Stomach (tissue), 9 donors: ENCODE data around the gene MEX3A. TPM values are rescaled to one million over a fixed set of nuclear protein-coding genes. Genes with fewer than 3 reads are reported as not detected.

Source experiments
- DNase-seq, 2 donors: peaks; one replicate each; pipeline versions ENCODE4 v3.0.0 to v3.0.0-alpha.2; 2013 to 2019
- H3K27ac ChIP-seq, 5 donors: fragments of 200-600 bp in 4 of 5; sonication (generic) in 4 of 5; one replicate each; pipeline ENCODE4 v1.5.1; 2013 to 2019; ENCODE audit warnings: mild to moderate bottlenecking in 1 of 5, moderate library complexity in 1 of 5
- H3K27me3 ChIP-seq, 3 donors: fragments of 200-600 bp; sonication (generic); one replicate each; pipeline ENCODE4 v1.5.1; 2017 to 2019; ENCODE audit warnings: mixed run types in 1 of 3
- H3K36me3 ChIP-seq, 4 donors: fragments of 200-600 bp; sonication (generic); 1 replicate in 3 of 4; 2 replicates in 1 of 4; pipeline ENCODE4 v1.5.1; 2016 to 2019
- H3K4me1 ChIP-seq, 4 donors: fragments of 200-600 bp; sonication (generic); one replicate each; pipeline ENCODE4 v1.5.1; 2016 to 2019
- H3K4me3 ChIP-seq, 4 donors: fragments of 200-600 bp; sonication (generic) in 3 of 4; one replicate each; pipeline ENCODE4 v1.5.1; 2016 to 2019; ENCODE audit warnings: mild to moderate bottlenecking in 1 of 4
- H3K9me3 ChIP-seq, 4 donors: fragments of 200-600 bp; sonication (generic); one replicate each; pipeline ENCODE4 v1.5.1; 2016 to 2019
- CTCF ChIP-seq, 7 experiments: fragments of 450-650 bp in 4 of 7; fragments of 200-600 bp in 3 of 7; sonication (generic) in 3 of 7; IDR thresholded peaks; one replicate each; pipeline ENCODE4 v1.5.1; 2016 to 2019; ENCODE audit warnings: antibody characterized with exemption in 7 of 7, control low read depth in 2 of 7, mild to moderate bottlenecking in 1 of 7
- EP300 ChIP-seq: sonication (generic); formaldehyde crosslinking; IDR thresholded peaks from one replicate; pipeline ENCODE4 v1.6.1; 2017; ENCODE audit warnings: antibody characterized with exemption
- POLR2A ChIP-seq, 4 donors: fragments of 450-650 bp; IDR thresholded peaks; one replicate each; pipeline ENCODE4 v1.6.1; 2016; ENCODE audit warnings: antibody characterized with exemption in 4 of 4, control low read depth in 2 of 4, mild to moderate bottlenecking in 1 of 4, moderate library complexity in 1 of 4
- POLR2AphosphoS5 ChIP-seq, 3 donors: sonication (generic); formaldehyde crosslinking; IDR thresholded peaks; one replicate each; pipeline ENCODE4 v1.6.1; 2016; ENCODE audit warnings: antibody characterized with exemption in 3 of 3
- WGBS, 5 donors: extraction: QIAGEN DNeasy Blood & Tissue Kit in 3 of 5; methylation state at CpG; one replicate each; pipeline versions ENCODE4 v1.1.5 to v1.1.7; 2013 to 2018; 5-methylcytosine and 5-hydroxymethylcytosine counted together
- intact Hi-C: fragments of 100-400 bp; cut with DNase I; formaldehyde crosslinking; loops from one replicate; pipeline ENCODE4 v1.15.1; 2023; ENCODE audit warnings: low total_unique reads
- polyA plus RNA-seq, 3 donors: library from polyadenylated mRNA; stranded (reverse); fragments of 200-250 nt; gene quantifications; one replicate each; pipeline ENCODE4 v1.2.3, GENCODE V29; 2013
- total RNA-seq, 5 donors: library from RNA; depleted of rRNA; stranded (reverse); fragments of >200 nt; gene quantifications; one replicate each; pipeline versions ENCODE4 v1.1.0 to v1.2.3, GENCODE V29; 2014 to 2016
- donor health status: healthy with polysubstance abuse.
- donor health status: Bipolar disorder and iron deficiency.
- donor health status: healthy.

The MEX3A gene
- total and polyA plus RNA-seq, 8 donors = 0.25 to 11.0 (median 1.5) TPM; not detected in 3

- Histone ChIP-seq H3K27ac (no peak overlapping the region), H3K4me1 (peaks cover 0 to 4% (median 0%) of the 10 kb centered on the region in 4 donors), H3K4me3 (no peak overlapping the region), H3K36me3 (peaks cover 11 to 26% (median 22%) of the 10 kb centered on the region in 4 donors), H3K27me3 (no peaks in the 10 kb centered on the region), H3K9me3 (no peaks in the 10 kb centered on the region)
- TF ChIP-seq POLR2AphosphoS5 (IDR thresholded peaks at IDR 0.05) (no peak), CTCF (IDR thresholded peaks at IDR 0.05) (no peak), POLR2A (IDR thresholded peaks at IDR 0.05) (no peak), EP300 (no peak)
- 52 to 73% (median 61%) methylated on average over 6 of the region's 6 CpGs for WGBS, 5 donors
- intact Hi-C loops = no loop called here
- DNase-seq = no peak
These were observed 49.3 kb downstream of the MEX3A start for GRCh38 chr1:156033011-156033410.

GRCh38 chr1:156026588-156026987, 55.7 kb downstream of the MEX3A start:
- TF ChIP-seq POLR2A (IDR thresholded peaks at IDR 0.05) (no peak), EP300 (no peak), POLR2AphosphoS5 (IDR thresholded peaks at IDR 0.05) (no peak), CTCF (IDR thresholded peaks at IDR 0.05) (no peak)
- Histone ChIP-seq H3K4me3 (no peak overlapping the region), H3K36me3 (no peaks in the 10 kb centered on the region), H3K9me3 (no peaks in the 10 kb centered on the region), H3K27me3 (no peaks in the 10 kb centered on the region), H3K4me1 (peaks cover 0 to 7% (median 2%) of the 10 kb centered on the region in 4 donors), H3K27ac (no peak overlapping the region)
- intact Hi-C loops = no loop called here
- 83 to 92% (median 86%) methylated on average over 4 of the region's 4 CpGs for WGBS, 5 donors
- no peak for DNase-seq

GRCh38 chr1:156025876-156026275, 56.4 kb downstream of the MEX3A start:
- Histone ChIP-seq H3K9me3 (no peaks in the 10 kb centered on the region), H3K4me1 (peaks cover 4 to 12% (median 7%) of the 10 kb centered on the region in 4 donors), H3K4me3 (no peak overlapping the region), H3K27me3 (no peaks in the 10 kb centered on the region), H3K36me3 (no peaks in the 10 kb centered on the region), H3K27ac (no peak overlapping the region)
- peak; percentile 75 to 79 for DNase-seq
- TF ChIP-seq CTCF (IDR thresholded peaks at IDR 0.05) (peak in 5 of 7 experiments; percentile 23 to 64 (median 49)), EP300 (no peak)
- WGBS, 5 donors = 7 to 12% (median 8%) methylated on average over 9 of the region's 9 CpGs
- intact Hi-C loops = no loop called here

GRCh38 chr1:156024801-156025200, 57.5 kb downstream of the MEX3A start:
- Histone ChIP-seq H3K4me1 (peaks cover 8 to 19% (median 14%) of the 10 kb centered on the region in 4 donors), H3K9me3 (no peaks in the 10 kb centered on the region), H3K27ac (no peak overlapping the region), H3K27me3 (no peaks in the 10 kb centered on the region), H3K36me3 (no peaks in the 10 kb centered on the region), H3K4me3 (no peak overlapping the region)
- no peak for TF ChIP-seq POLR2AphosphoS5 (IDR thresholded peaks at IDR 0.05)
- TF ChIP-seq POLR2A (IDR thresholded peaks at IDR 0.05) = no peak
- no peak for TF ChIP-seq EP300
- no peak for TF ChIP-seq CTCF (IDR thresholded peaks at IDR 0.05)
- WGBS, 5 donors = 68 to 72% (median 72%) methylated on average over 5 of the region's 5 CpGs
- no peak for DNase-seq
- intact Hi-C loops = no loop called here

Other genes with a start within 250 kb of the MEX3A start
- gene GON4L, start 225.3 kb downstream of the MEX3A start, total RNA-seq = 10 to 100 TPM; 29.0 to 68.7 (median 57.2) TPM
- gene GON4L, start 225.3 kb downstream of the MEX3A start, polyA plus RNA-seq = 10 to 100 TPM in 2 of 3 donors, 1 to 10 TPM in 1; 9.3 to 14.5 (median 11.0) TPM
- gene SYT11, start 222.9 kb downstream of the MEX3A start, total RNA-seq = 10 to 100 TPM in 1 of 5 donors, 1 to 10 TPM in 4; 1.3 to 12.9 (median 3.5) TPM
- gene SYT11, start 222.9 kb downstream of the MEX3A start, polyA plus RNA-seq = 1 to 10 TPM in 2 of 3 donors, under 1 TPM in 1; 0.76 to 1.9 (median 1.1) TPM
- 100 to 1,000 TPM in 1 of 5 donors, 10 to 100 TPM in 3, not detected in 1; 23.9 to 108 (median 48.2) TPM for gene RIT1, start 171.1 kb downstream of the MEX3A start, total RNA-seq
- gene RIT1, start 171.1 kb downstream of the MEX3A start, polyA plus RNA-seq = 10 to 100 TPM; 13.1 to 14.1 (median 13.8) TPM
- 100 to 1,000 TPM in 2 of 5 donors, 10 to 100 TPM in 3; 49.2 to 126 (median 78.4) TPM for gene KHDC4, start 148.1 kb downstream of the MEX3A start, total RNA-seq
- 10 to 100 TPM in 1 of 3 donors, 1 to 10 TPM in 2; 4.9 to 26.1 (median 9.3) TPM for gene KHDC4, start 148.1 kb downstream of the MEX3A start, polyA plus RNA-seq
- 10 to 100 TPM in 1 of 5 donors, not detected in 4; 50.4 TPM for gene RXFP4, start 140.8 kb downstream of the MEX3A start, total RNA-seq
- gene RXFP4, start 140.8 kb downstream of the MEX3A start, polyA plus RNA-seq = not detected
- 100 to 1,000 TPM in 3 of 5 donors, 10 to 100 TPM in 2; 34.8 to 376 (median 180) TPM for gene ARHGEF2, start 103.9 kb downstream of the MEX3A start, total RNA-seq
- 10 to 100 TPM; 20.4 to 27.6 (median 24.7) TPM for gene ARHGEF2, start 103.9 kb downstream of the MEX3A start, polyA plus RNA-seq
- gene SSR2, start 61.5 kb downstream of the MEX3A start, total RNA-seq = 100 to 1,000 TPM in 4 of 5 donors, 10 to 100 TPM in 1; 67.1 to 354 (median 216) TPM
- gene SSR2, start 61.5 kb downstream of the MEX3A start, polyA plus RNA-seq = 100 to 1,000 TPM; 223 to 309 (median 242) TPM
- gene UBQLN4, start 28.7 kb downstream of the MEX3A start, total RNA-seq = 10 to 100 TPM in 3 of 5 donors, 1 to 10 TPM in 2; 6.4 to 41.1 (median 14.0) TPM
- 10 to 100 TPM; 17.3 to 25.5 (median 20.6) TPM for gene UBQLN4, start 28.7 kb downstream of the MEX3A start, polyA plus RNA-seq
- gene LAMTOR2, start 27.7 kb downstream of the MEX3A start, total RNA-seq = 10 to 100 TPM in 3 of 5 donors, 1 to 10 TPM in 1, not detected in 1; 7.0 to 40.6 (median 21.4) TPM
- 100 to 1,000 TPM; 123 to 170 (median 158) TPM for gene LAMTOR2, start 27.7 kb downstream of the MEX3A start, polyA plus RNA-seq
- 100 to 1,000 TPM in 3 of 5 donors, 10 to 100 TPM in 2; 36.7 to 249 (median 216) TPM for gene RAB25, start 21.3 kb downstream of the MEX3A start, total RNA-seq
- 100 to 1,000 TPM; 126 to 267 (median 168) TPM for gene RAB25, start 21.3 kb downstream of the MEX3A start, polyA plus RNA-seq
- gene LMNA, start 32.2 kb upstream of the MEX3A start, total RNA-seq = 100 to 1,000 TPM in 4 of 5 donors, 10 to 100 TPM in 1; 53.1 to 630 (median 318) TPM
- gene LMNA, start 32.2 kb upstream of the MEX3A start, polyA plus RNA-seq = 100 to 1,000 TPM; 108 to 201 (median 132) TPM
- gene SEMA4A, start 71.1 kb upstream of the MEX3A start, total RNA-seq = 10 to 100 TPM in 2 of 5 donors, 1 to 10 TPM in 3; 2.6 to 23.3 (median 8.5) TPM
- 10 to 100 TPM in 1 of 3 donors, 1 to 10 TPM in 2; 4.1 to 13.9 (median 4.7) TPM for gene SEMA4A, start 71.1 kb upstream of the MEX3A start, polyA plus RNA-seq
- gene SLC25A44, start 111.6 kb upstream of the MEX3A start, total RNA-seq = 1 to 10 TPM; 4.9 to 9.9 (median 7.2) TPM
- gene SLC25A44, start 111.6 kb upstream of the MEX3A start, polyA plus RNA-seq = 1 to 10 TPM; 5.4 to 9.0 (median 6.8) TPM
- gene PMF1, start 130.5 kb upstream of the MEX3A start, total RNA-seq = 10 to 100 TPM in 3 of 5 donors, 1 to 10 TPM in 2; 5.3 to 54.9 (median 15.6) TPM
- 10 to 100 TPM; 68.7 to 73.5 (median 68.8) TPM for gene PMF1, start 130.5 kb upstream of the MEX3A start, polyA plus RNA-seq
- not detected for gene BGLAP, start 159.7 kb upstream of the MEX3A start, total RNA-seq
- 1 to 10 TPM in 2 of 3 donors, not detected in 1; 1.5 to 1.9 TPM for gene BGLAP, start 159.7 kb upstream of the MEX3A start, polyA plus RNA-seq
- 1 to 10 TPM in 2 of 5 donors, under 1 TPM in 1, not detected in 2; 0.43 to 2.9 (median 2.0) TPM for gene PAQR6, start 165.6 kb upstream of the MEX3A start, total RNA-seq
- gene PAQR6, start 165.6 kb upstream of the MEX3A start, polyA plus RNA-seq = 1 to 10 TPM; 1.4 to 4.3 (median 2.0) TPM
- 100 to 1,000 TPM in 1 of 5 donors, 10 to 100 TPM in 4; 29.8 to 199 (median 51.6) TPM for gene SMG5, start 200.4 kb upstream of the MEX3A start, total RNA-seq
- 10 to 100 TPM; 20.2 to 29.1 (median 22.3) TPM for gene SMG5, start 200.4 kb upstream of the MEX3A start, polyA plus RNA-seq
- gene TMEM79, start 201.9 kb upstream of the MEX3A start, total RNA-seq = 10 to 100 TPM in 2 of 5 donors, 1 to 10 TPM in 2, not detected in 1; 1.1 to 21.4 (median 9.4) TPM
- gene TMEM79, start 201.9 kb upstream of the MEX3A start, polyA plus RNA-seq = 10 to 100 TPM in 1 of 3 donors, 1 to 10 TPM in 2; 1.5 to 24.9 (median 2.7) TPM
- gene GLMP, start 213.2 kb upstream of the MEX3A start, total RNA-seq = 10 to 100 TPM in 4 of 5 donors, 1 to 10 TPM in 1; 1.4 to 92.9 (median 19.7) TPM
- 10 to 100 TPM; 20.8 to 37.4 (median 35.9) TPM for gene GLMP, start 213.2 kb upstream of the MEX3A start, polyA plus RNA-seq
- not detected for gene VHLL, start 216.8 kb upstream of the MEX3A start, total RNA-seq
- not detected for gene VHLL, start 216.8 kb upstream of the MEX3A start, polyA plus RNA-seq